Skeletal muscle cell (primary cell): ENCODE data around the gene TMEFF2.

Source experiments
- DNase-seq: peaks from one replicate; pipeline ENCODE4 v3.0.0-alpha.2; 2010; ENCODE audit warnings: low read depth
- H3K4me3 ChIP-seq: 2 replicates; pipeline ENCODE4 v1.5.1; 2011; ENCODE audit warnings: low read depth, mild to moderate bottlenecking, control low read depth, low read length, moderate library complexity

TMEFF2 gene

GRCh38 chr2:192190474-192190873, 4.3 kb downstream of the TMEFF2 start:
- no peak overlapping the region for H3K4me3 ChIP-seq
- DNase-seq: no peak

GRCh38 chr2:192186806-192187205, 7.9 kb downstream of the TMEFF2 start:
- DNase-seq: no peak
- no peak overlapping the region for H3K4me3 ChIP-seq

DNA sequence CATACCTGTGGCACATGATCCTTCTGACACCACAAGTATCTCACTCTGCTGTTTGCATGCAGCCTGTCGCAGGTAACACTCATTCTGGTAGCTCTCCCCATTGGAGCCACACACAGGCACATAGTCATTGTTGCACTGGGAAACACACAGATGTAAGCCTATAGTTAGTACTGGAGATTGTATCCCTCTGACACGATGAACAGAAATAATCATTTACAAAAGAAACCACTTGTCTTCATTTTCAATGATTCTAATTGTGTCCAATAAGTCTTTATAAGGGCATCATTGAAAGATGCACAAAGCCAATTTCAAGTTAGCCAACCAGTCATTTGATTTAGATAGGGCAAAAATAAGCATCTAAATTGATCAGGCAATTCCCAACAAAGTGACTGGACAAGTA, 10.4 kb downstream of the TMEFF2 start:
- no peak for DNase-seq

GRCh38 chr2:192183296-192183695, 11.4 kb downstream of the TMEFF2 start:
- no peak for DNase-seq
- H3K4me3 ChIP-seq: no peak overlapping the region

More for the DNA sequence above, 10.4 kb downstream of the TMEFF2 start:
- H3K4me3 ChIP-seq: no peak overlapping the region

- H3K4me3 ChIP-seq: no peak overlapping the region
- DNase-seq: no peak
Observed at GRCh38 chr2:192166946-192167345, 27.8 kb downstream of the TMEFF2 start.

- no peak for DNase-seq
- no peak overlapping the region for H3K4me3 ChIP-seq
Observed at GRCh38 chr2:192165842-192166241, 28.9 kb downstream of the TMEFF2 start.

GRCh38 chr2:192162392-192163042, 32.2 kb downstream of the TMEFF2 start:
- H3K4me3 ChIP-seq: no peak overlapping the region
- peak; percentile 30 for DNase-seq

GRCh38 chr2:192161656-192162290, 33.0 kb downstream of the TMEFF2 start:
- no peak for DNase-seq
- no peak overlapping the region for H3K4me3 ChIP-seq

GRCh38 chr2:192159736-192160135, 35.0 kb downstream of the TMEFF2 start:
- no peak for DNase-seq
- no peak overlapping the region for H3K4me3 ChIP-seq

GRCh38 chr2:192159208-192159607, 35.5 kb downstream of the TMEFF2 start:
- no peak overlapping the region for H3K4me3 ChIP-seq
- peak; percentile 8 for DNase-seq

DNA sequence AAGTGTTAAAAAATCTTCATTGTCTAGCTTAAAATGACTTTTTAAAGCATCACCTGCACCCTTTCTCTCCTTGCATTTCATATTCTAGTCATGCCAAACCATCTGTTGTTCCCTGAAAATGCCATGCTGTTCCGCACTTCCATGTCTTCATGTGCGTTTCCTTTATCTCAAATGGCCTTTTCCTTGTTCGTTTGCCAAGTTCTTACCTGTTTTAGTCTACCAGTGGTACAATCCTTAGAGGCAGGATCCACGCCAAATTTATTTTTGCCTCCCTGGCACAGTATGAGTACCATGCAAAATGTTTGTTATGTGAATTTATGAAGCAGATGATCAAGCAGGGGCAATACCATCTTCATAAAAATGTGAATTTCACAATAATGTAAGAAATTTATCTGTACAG, 37.0 kb downstream of the TMEFF2 start:
- H3K4me3 ChIP-seq: no peak overlapping the region
- no peak for DNase-seq

DNA sequence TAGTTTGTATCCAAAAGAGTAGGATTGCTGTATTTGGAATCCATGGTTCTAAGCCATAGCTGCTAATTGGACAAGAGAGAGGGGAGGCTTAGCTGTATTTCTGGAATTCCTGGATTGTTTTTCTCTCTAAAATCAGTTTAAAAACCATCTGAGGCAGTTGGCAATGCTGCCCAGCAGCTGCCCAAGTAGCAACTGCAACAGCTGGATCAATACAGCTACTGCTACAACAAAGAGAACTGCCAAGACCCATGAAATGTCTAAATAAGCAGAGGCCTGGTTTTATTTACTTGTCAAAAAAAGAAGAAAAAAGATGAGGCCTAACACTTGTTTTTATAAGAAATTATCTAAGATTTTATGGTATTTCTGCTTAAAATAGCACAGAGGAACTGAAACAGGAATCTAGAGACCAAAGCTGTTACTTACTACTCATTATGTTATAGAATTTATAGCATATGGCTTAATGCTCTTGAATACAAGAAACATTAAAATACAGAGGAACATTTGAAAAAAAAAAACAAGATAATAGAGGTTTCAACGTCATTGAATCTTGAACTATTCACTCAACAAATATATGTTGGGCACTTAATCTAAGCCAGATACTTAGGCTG, 39.1 kb downstream of the TMEFF2 start:
- no peak overlapping the region for H3K4me3 ChIP-seq
- DNase-seq: peak; percentile 39

- DNase-seq: no peak
- H3K4me3 ChIP-seq: no peak overlapping the region
Observed at GRCh38 chr2:192153561-192153960, 41.2 kb downstream of the TMEFF2 start.

DNA sequence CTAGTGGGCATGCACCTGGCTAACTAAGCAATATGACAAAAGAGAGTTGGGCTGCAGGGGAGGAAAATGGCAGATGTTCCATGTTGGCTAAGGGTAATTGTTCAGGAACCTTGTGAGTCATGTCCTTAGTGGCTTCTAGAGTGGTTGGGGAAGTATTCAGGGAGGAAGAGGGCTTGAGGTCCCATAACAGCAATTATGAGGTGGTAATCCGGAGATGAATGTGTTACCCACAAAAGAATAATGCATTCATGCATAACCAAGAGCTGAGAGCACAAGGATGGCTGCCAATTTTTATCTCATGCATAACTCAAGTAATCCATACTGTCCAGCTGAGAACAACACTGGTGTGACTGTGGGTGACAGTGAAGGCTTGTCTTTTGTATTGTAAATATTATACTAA, 42.9 kb downstream of the TMEFF2 start:
- no peak overlapping the region for H3K4me3 ChIP-seq
- peak; percentile 90 for DNase-seq

DNA sequence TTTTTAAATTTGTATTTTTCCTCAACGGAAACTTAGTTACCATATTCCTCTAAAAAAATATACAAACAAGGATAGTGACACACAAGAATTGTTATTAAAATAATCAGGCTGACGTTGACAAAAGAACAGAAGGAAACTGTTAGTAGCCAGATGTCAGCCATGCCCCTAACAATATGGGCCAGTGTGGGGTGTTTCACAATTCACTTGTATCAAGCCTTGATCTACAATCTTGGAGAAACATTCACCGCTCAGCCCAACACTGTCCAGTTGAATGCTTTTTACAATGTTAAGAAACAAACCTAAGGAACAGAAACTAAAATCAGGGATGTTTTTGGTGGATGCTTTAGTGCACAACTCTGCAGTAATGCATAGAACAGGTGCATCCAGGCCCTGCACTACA, 44.6 kb downstream of the TMEFF2 start:
- H3K4me3 ChIP-seq: no peak overlapping the region
- no peak for DNase-seq

GRCh38 chr2:192148620-192149321, 46.0 kb downstream of the TMEFF2 start:
- DNase-seq: no peak
- H3K4me3 ChIP-seq: no peak overlapping the region

GRCh38 chr2:192148241-192148619, 46.5 kb downstream of the TMEFF2 start:
- no peak overlapping the region for H3K4me3 ChIP-seq
- no peak for DNase-seq

DNA sequence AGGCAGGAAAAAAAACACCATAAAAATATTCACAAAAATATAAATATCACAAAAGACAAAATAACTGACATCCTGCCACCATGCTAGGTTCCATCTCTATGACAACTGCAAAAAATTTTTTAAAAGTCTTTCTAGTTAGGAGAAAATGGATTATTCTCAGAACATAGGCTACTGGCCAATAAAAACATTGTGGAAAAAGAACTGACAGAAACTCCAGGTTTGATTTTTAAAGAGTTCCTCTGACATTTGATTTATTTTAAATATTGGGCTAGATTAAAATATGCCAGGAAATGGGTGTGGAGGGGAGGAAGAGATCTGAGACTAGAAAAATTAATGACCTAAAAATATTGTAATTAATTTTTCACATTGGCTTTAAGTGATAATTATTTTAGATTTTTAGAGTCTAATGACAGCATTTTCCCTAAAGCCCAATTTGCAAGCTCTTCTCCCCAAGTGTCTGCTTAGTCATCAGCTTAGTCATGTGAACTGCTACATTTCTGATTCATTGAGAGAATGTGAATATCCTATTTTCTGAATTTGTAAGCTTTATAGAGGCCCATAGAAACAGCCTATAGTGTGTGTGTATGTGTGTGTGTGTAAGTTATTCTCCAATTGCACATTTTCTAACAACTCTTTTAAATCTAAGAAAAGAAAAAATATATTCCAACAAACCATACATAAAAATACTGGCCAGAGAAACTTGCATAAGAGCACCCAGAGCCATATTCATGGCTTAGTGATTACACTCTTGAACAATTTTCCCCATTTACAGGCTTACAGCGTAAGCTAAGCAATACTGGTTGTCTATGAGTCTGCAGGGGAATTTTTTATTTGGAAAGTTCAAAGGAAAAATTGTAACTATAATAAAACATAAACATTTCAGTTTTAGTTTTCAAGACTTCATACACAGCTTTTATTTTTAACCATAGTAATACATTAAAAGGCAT, 48.4 kb downstream of the TMEFF2 start:
- peak; percentile 56 for DNase-seq
- H3K4me3 ChIP-seq: no peak overlapping the region

- H3K4me3 ChIP-seq: no peak overlapping the region
- DNase-seq: no peak
Observed at GRCh38 chr2:192145496-192145895, 49.2 kb downstream of the TMEFF2 start.
